Activated B cell treated with CpG ODN at 0.5 μM for 24 hours (primary cell): Measurements from ENCODE around the gene MGMT. TPM values are rescaled to one million over a fixed set of nuclear protein-coding genes. Genes with fewer than 3 reads are reported as not detected.
A peak's percentile ranks its signal among the peaks of the same experiment; 100 is the strongest.

Experiments
- ATAC-seq: fragments of 200-7000 bp; cut with Tn5 transposase; one replicate; pipeline ENCODE4 v1.10.0; 2021; ENCODE audit warnings: low read depth, mild to moderate bottlenecking, moderate library complexity
- CTCF ChIA-PET: fragments of 350-600 bp; sonication (Branson Sonifier 250); formaldehyde crosslinking; loops from one replicate; lab custom pipeline; 2021; ENCODE audit warnings: antibody characterized with exemption; lab: Charles Lee
- POLR2A ChIA-PET: fragments of 350-600 bp; sonication (Branson Sonifier 250); formaldehyde crosslinking; loops from one replicate; lab custom pipeline; 2021; ENCODE audit warnings: antibody characterized with exemption; lab: Charles Lee
- DNase-seq: peaks from one replicate; pipeline ENCODE4 v3.0.0; 2022
- H3K27ac Mint-ChIP-seq: one replicate; pipeline ENCODE4 v1.8.0; 2020; ENCODE audit warnings: mixed read lengths
- H3K27me3 Mint-ChIP-seq: one replicate; pipeline ENCODE4 v1.8.0; 2021; ENCODE audit warnings: mixed read lengths
- H3K36me3 Mint-ChIP-seq: one replicate; pipeline ENCODE4 v1.8.0; 2021; ENCODE audit warnings: low read depth, mixed read lengths
- H3K4me1 Mint-ChIP-seq: one replicate; pipeline ENCODE4 v1.8.0; 2021; ENCODE audit warnings: mixed read lengths
- H3K4me3 Mint-ChIP-seq: one replicate; pipeline ENCODE4 v1.8.0; 2020; ENCODE audit warnings: mild to moderate bottlenecking, mixed read lengths
- H3K9me3 Mint-ChIP-seq: one replicate; pipeline ENCODE4 v1.8.0; 2020; ENCODE audit warnings: mixed read lengths
- intact Hi-C: fragments of 100-400 bp; cut with micrococcal nuclease; formaldehyde crosslinking; loops from one replicate; pipeline ENCODE4 v1.15.1; 2024
- total RNA-seq: library from RNA; stranded (reverse); gene quantifications from 2 replicates; pipeline ENCODE4 v1.2.3, GENCODE V29; 2022
- TF ChIP-seq, protein P1 (sequence below): fragments of 200-600 bp; IDR thresholded peaks from one replicate; pipeline ENCODE4 v1.8.0; 2022; ENCODE audit warnings: antibody characterized with exemption, mild to moderate bottlenecking

MGMT gene
- total RNA-seq, 1 donor from 2014 or later: 25.8 TPM

GRCh38 chr10:129745186-129745750 lies 278.2 kb downstream of the MGMT start:
- CTCF ChIA-PET: no interaction called here
- H3K9me3 Mint-ChIP-seq: peaks cover 31% of the 10 kb centered on the region
- DNase-seq: no peak

DNA sequence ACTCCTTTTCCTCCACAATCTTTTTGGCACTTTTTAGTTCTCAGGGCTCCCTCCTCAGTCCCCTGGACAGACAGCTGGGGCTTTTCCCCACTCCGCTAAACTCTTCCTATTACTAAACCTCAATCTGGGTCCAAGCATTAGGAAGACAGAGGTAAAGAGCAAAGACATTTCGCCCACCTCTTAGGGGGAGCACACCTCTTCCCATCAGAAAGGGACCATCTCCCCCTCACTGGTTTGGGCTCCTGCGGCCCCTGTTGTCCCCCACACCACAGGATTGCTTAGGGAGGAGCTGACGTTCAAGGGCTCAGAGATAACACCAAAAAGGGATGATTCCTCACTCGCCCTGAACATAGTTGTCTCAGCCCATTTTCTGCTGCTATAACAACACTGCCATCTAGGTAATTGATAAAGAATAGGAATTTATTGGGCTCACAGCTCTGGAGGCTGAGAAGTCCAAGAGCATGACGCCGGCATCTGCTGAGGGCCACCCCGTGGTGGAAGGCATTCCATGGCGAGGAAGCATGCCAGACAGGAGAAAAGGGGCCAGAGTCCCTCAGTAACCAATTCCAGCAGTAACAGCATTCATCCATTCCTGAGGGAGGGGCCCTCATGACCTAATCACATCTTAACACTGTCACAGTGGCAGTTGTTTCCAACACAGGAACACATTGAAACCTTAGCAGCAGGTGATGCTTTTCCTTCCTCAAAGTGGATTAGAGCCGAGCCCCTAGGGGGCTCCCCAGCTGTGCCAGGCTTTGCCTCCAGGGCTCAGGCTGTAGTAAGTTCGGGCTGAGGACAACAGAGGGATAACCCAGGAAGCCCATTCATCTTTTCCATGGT lies 287.4 kb downstream of the MGMT start:
- Mint-ChIP-seq H3K9me3 (peaks cover 24% of the 10 kb centered on the region), H3K4me1 (peaks cover 8% of the 10 kb centered on the region), H3K36me3 (peaks cover 48% of the 10 kb centered on the region), H3K4me3 (no peak overlapping the region), H3K27ac (no peak overlapping the region), H3K27me3 (no peaks in the 10 kb centered on the region)
- CTCF ChIA-PET: no interaction called here
- POLR2A ChIA-PET: no interaction called here
- ATAC-seq (no peak), DNase-seq (no peak)
- TF ChIP-seq, protein P1, sequence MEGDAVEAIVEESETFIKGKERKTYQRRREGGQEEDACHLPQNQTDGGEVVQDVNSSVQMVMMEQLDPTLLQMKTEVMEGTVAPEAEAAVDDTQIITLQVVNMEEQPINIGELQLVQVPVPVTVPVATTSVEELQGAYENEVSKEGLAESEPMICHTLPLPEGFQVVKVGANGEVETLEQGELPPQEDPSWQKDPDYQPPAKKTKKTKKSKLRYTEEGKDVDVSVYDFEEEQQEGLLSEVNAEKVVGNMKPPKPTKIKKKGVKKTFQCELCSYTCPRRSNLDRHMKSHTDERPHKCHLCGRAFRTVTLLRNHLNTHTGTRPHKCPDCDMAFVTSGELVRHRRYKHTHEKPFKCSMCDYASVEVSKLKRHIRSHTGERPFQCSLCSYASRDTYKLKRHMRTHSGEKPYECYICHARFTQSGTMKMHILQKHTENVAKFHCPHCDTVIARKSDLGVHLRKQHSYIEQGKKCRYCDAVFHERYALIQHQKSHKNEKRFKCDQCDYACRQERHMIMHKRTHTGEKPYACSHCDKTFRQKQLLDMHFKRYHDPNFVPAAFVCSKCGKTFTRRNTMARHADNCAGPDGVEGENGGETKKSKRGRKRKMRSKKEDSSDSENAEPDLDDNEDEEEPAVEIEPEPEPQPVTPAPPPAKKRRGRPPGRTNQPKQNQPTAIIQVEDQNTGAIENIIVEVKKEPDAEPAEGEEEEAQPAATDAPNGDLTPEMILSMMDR: no peak
- intact Hi-C loops: no loop called here

More at GRCh38 chr10:129745186-129745750, 278.2 kb downstream of the MGMT start:
- intact Hi-C loops: no loop called here
- ATAC-seq: no peak
- H3K27ac Mint-ChIP-seq: no peak overlapping the region
- no peaks in the 10 kb centered on the region for H3K27me3 Mint-ChIP-seq
- H3K36me3 Mint-ChIP-seq: peaks cover 38% of the 10 kb centered on the region
- TF ChIP-seq, protein P1: no peak
- no peaks in the 10 kb centered on the region for H3K4me1 Mint-ChIP-seq
- no peak overlapping the region for H3K4me3 Mint-ChIP-seq
- POLR2A ChIA-PET: no interaction called here

GRCh38 chr10:129755158-129755591 lies 288.1 kb downstream of the MGMT start:
- H3K9me3 Mint-ChIP-seq: peaks cover 22% of the 10 kb centered on the region
- no peaks in the 10 kb centered on the region for H3K27me3 Mint-ChIP-seq
- no peak overlapping the region for H3K27ac Mint-ChIP-seq
- no peak overlapping the region for H3K4me3 Mint-ChIP-seq
- DNase-seq (peak; percentile 2), ATAC-seq (no peak)
- H3K4me1 Mint-ChIP-seq: peaks cover 8% of the 10 kb centered on the region
- peaks cover 48% of the 10 kb centered on the region for H3K36me3 Mint-ChIP-seq
- intact Hi-C loops: no loop called here
- TF ChIP-seq, protein P1: no peak
- CTCF ChIA-PET: no interaction called here
- POLR2A ChIA-PET: no interaction called here

DNA sequence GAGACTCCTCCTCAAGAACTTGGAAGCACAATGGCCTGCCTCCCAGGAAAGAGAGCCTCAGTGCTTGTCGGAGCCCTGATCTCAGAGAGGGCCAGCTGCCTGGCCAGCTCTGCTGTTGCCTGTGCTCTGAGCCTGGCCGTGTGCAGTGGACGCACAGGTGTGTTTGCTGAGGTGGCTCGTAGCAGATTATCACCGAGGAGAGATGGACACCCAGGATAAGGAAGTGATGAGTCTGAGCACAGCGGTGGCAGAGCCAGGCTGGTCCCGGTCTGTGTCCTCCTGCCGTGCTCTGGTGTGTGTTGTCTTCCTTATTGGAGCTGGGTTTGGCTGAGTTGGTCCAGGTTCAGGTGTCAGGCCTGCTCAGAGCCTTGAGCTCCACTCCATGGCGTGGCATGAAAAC lies 288.6 kb downstream of the MGMT start:
- peaks cover 19% of the 10 kb centered on the region for H3K9me3 Mint-ChIP-seq
- ATAC-seq (no peak), DNase-seq (peak; percentile 7)
- no peaks in the 10 kb centered on the region for H3K27me3 Mint-ChIP-seq
- peaks cover 50% of the 10 kb centered on the region for H3K36me3 Mint-ChIP-seq
- H3K4me3 Mint-ChIP-seq: no peak overlapping the region
- peaks cover 8% of the 10 kb centered on the region for H3K4me1 Mint-ChIP-seq
- TF ChIP-seq, protein P1: no peak
- H3K27ac Mint-ChIP-seq: no peak overlapping the region
- ChIA-PET POLR2A (no interaction called here), CTCF (no interaction called here)
- intact Hi-C loops: no loop called here
